GM12878 (cell line): ENCODE results near the gene ST6GALNAC3. TPM values are rescaled to one million over a fixed set of nuclear protein-coding genes. Genes with fewer than 3 reads are reported as not detected.

ENCODE experiments used
- ATAC-seq: fragments of 200-7000 bp; cut with Tn5 transposase; 3 replicates; pipeline ENCODE4 v1.9.1; 2020; ENCODE audit warnings: mild to moderate bottlenecking, moderate library complexity
- BruUV-seq: library from RNA; stranded (reverse); fragments of 400-500 nt; replicated peaks from 2 replicates; lab custom pipeline; 2021; lab: Mats Ljungman, UMichigan
- CTCF ChIA-PET: fragments of 300-600 bp; sonication (Branson Sonifier 250); formaldehyde crosslinking; extraction: SDS; loops from one replicate; lab custom pipeline; 2021; ENCODE audit warnings: inconsistent platforms; lab: Yijun Ruan, JAX
- POLR2A ChIA-PET: fragments of 350-600 bp; formaldehyde crosslinking; extraction: SDS; loops from one replicate; lab custom pipeline; 2021; ENCODE audit warnings: inconsistent platforms; lab: Charles Lee
- RAD21 ChIA-PET: fragments of 300-600 bp; sonication (Branson Sonifier 250); formaldehyde crosslinking; loops from one replicate; lab custom pipeline; 2023; ENCODE audit warnings: antibody characterized with exemption; ENCODE audit not compliant: unreplicated experiment; lab: Charles Lee
- SMC1A ChIA-PET: fragments of 300-600 bp; sonication (Branson Sonifier 250); formaldehyde crosslinking; loops from one replicate; lab custom pipeline; 2023; ENCODE audit not compliant: unreplicated experiment, uncharacterized antibody; lab: Charles Lee
- DNase-seq: peaks from one replicate; pipeline ENCODE4 v3.0.0-alpha.2; 2011; ENCODE audit warnings: low read depth, low spot score
- FAIRE-seq: peaks from 3 replicates; lab custom pipeline; 2011; peaks lifted over from hg19 to GRCh38; lab: Jason Lieb, UNC
- H2AFZ ChIP-seq: 2 replicates; pipeline ENCODE4 v1.6.0; 2011; ENCODE audit warnings: low read depth, low read length, control low read depth; ENCODE audit not compliant: control insufficient read depth
- H3K27ac ChIP-seq: 2 replicates; pipeline ENCODE4 v1.5.1; 2011; ENCODE audit warnings: control low read depth; ENCODE audit not compliant: control insufficient read depth, insufficient read depth
- H3K27me3 ChIP-seq, 2 experiments: replicated peaks in 1 of 2; 2 replicates each; pipeline versions ENCODE4 v1.6.0 to v1.6.1; 2011; ENCODE audit warnings: low read length in 1 of 2; ENCODE audit not compliant: control insufficient read depth in 2 of 2, insufficient read depth in 2 of 2
- H3K36me3 ChIP-seq, 2 experiments: 2 replicates each; pipeline ENCODE4 v1.5.1; 2011; ENCODE audit warnings: low read length in 1 of 2; ENCODE audit not compliant: control insufficient read depth in 2 of 2, insufficient read depth in 2 of 2
- H3K4me1 ChIP-seq: 2 replicates; pipeline ENCODE4 v1.6.1; 2011; ENCODE audit warnings: mild to moderate bottlenecking, low read length, moderate library complexity, mixed read lengths; ENCODE audit not compliant: control insufficient read depth, insufficient read depth
- H3K4me2 ChIP-seq: 2 replicates; pipeline ENCODE4 v1.6.0; 2011; ENCODE audit warnings: control low read depth; ENCODE audit not compliant: control insufficient read depth, insufficient read depth
- H3K4me3 ChIP-seq: fragments of 200-600 bp; sonication (generic); 2 replicates; pipeline ENCODE4 v1.5.1; 2016
- H3K79me2 ChIP-seq: 2 replicates; pipeline ENCODE4 v1.6.0; 2011; ENCODE audit warnings: low read length; ENCODE audit not compliant: control insufficient read depth, insufficient read depth
- H3K9ac ChIP-seq: 2 replicates; pipeline ENCODE4 v1.8.0; 2011; ENCODE audit warnings: low read length, control low read depth, mixed read lengths; ENCODE audit not compliant: control insufficient read depth, insufficient read depth
- H3K9me3 ChIP-seq: replicated peaks from 3 replicates; pipeline ENCODE4 v1.5.1; 2011; ENCODE audit warnings: mild to moderate bottlenecking, low read length; ENCODE audit not compliant: control insufficient read depth, insufficient read depth
- H4K20me1 ChIP-seq: 2 replicates; pipeline ENCODE4 v1.6.0; 2011; ENCODE audit not compliant: control insufficient read depth, insufficient read depth
- FOXK2 ChIP-seq: fragments of 450-650 bp; IDR thresholded peaks from 2 replicates; pipeline ENCODE4 v1.6.1; 2017; ENCODE audit warnings: mild to moderate bottlenecking, moderate library complexity
- FOXM1 ChIP-seq: IDR thresholded peaks from 2 replicates; pipeline ENCODE4 v1.6.1; 2012; ENCODE audit warnings: low read depth, mild to moderate bottlenecking, inconsistent platforms, low read length, moderate library complexity
- HDAC2 ChIP-seq: fragments of 200-600 bp; sonication (generic); IDR thresholded peaks from 2 replicates; pipeline ENCODE4 v1.6.1; 2017
- HDAC6 ChIP-seq: fragments of 200-600 bp; sonication (generic); IDR thresholded peaks from one replicate; pipeline ENCODE4 v1.8.0; 2017; ENCODE audit warnings: antibody characterized with exemption; ENCODE audit not compliant: unreplicated experiment
- NBN ChIP-seq: fragments of 450-650 bp; IDR thresholded peaks from 2 replicates; pipeline ENCODE4 v1.6.1; 2016
- NFIC ChIP-seq: IDR thresholded peaks from 2 replicates; pipeline ENCODE4 v1.6.1; 2012; ENCODE audit warnings: low read depth, mild to moderate bottlenecking, inconsistent platforms, low read length, moderate library complexity
- RAD21 ChIP-seq: IDR thresholded peaks from 2 replicates; pipeline ENCODE4 v1.6.1; 2011; ENCODE audit warnings: mild to moderate bottlenecking, low read depth, low read length, moderate library complexity; ENCODE audit not compliant: insufficient read depth
- RBBP5 ChIP-seq: fragments of 200-600 bp; sonication (generic); conservative IDR thresholded peaks from 2 replicates; pipeline ENCODE4 v1.6.1; 2016
- SREBF2 ChIP-seq: IDR thresholded peaks from 2 replicates; pipeline ENCODE4 v1.6.1; 2012; ENCODE audit warnings: mild to moderate bottlenecking, low read length
- YY1 ChIP-seq: IDR thresholded peaks from 2 replicates; pipeline ENCODE4 v1.6.1; 2011; ENCODE audit warnings: low read depth, mild to moderate bottlenecking, low read length
- ZNF217 ChIP-seq: fragments of 450-650 bp; IDR thresholded peaks from 2 replicates; pipeline ENCODE4 v1.6.1; 2017; ENCODE audit warnings: antibody characterized with exemption, mild to moderate bottlenecking
- WGBS: methylation state at CpG from one replicate; pipeline ENCODE4 v1.1.6; 2016; ENCODE audit warnings: low lambda C conversion rate; ENCODE audit not compliant: insufficient replicate concordance, insufficient coverage; ENCODE audit errors: missing lambda C conversion rate; 5-methylcytosine and 5-hydroxymethylcytosine counted together
- in situ Hi-C: fragments of 300-500 bp; cut with MboI; formaldehyde crosslinking; loops from 9 replicates; pipeline ENCODE4 v1.14.3; 2018; ENCODE audit warnings: mixed read lengths
- intact Hi-C: fragments of 100-400 bp; cut with micrococcal nuclease; formaldehyde crosslinking; loops from one replicate; pipeline ENCODE4 v1.14.2; 2022; ENCODE audit not compliant: unreplicated experiment
- polyA plus RNA-seq, 11 experiments: library from polyadenylated mRNA; depleted of rRNA in 4 of 11; unstranded in 6 of 11; stranded (reverse) in 5 of 11; fragments of >200 nt; fragmentation: Nextera tagmentation in 4 of 11; fragmentation: Illumina TruSeq in 1 of 11; extraction: Ambion mirVana in 4 of 11; extraction: Trizol in 1 of 11; gene quantifications; 1 replicate in 1 of 11; 2 replicates in 10 of 11; pipeline versions ENCODE4 v1.2.1 to v1.2.3, GENCODE V29; 2011 to 2016; ENCODE audit warnings: inconsistent platforms in 2 of 11, missing spikeins in 2 of 11, low read depth in 1 of 11
- total RNA-seq, 4 experiments: library from RNA; depleted of rRNA in 3 of 4; stranded (reverse); fragments of >200 nt in 3 of 4; fragmentation: Illumina TruSeq in 1 of 4; extraction: Trizol in 1 of 4; gene quantifications; 2 replicates each; pipeline versions ENCODE4 v1.2.1 to v1.2.3, GENCODE V29; 2013 to 2021

Gene ST6GALNAC3
- total and polyA plus RNA-seq, 10 of the 15 experiments (the other 5 are each of a cell fraction or from before 2014, with no cell fraction given) = 0.04 to 0.68 (median 0.18) TPM; not detected in 3

DNA sequence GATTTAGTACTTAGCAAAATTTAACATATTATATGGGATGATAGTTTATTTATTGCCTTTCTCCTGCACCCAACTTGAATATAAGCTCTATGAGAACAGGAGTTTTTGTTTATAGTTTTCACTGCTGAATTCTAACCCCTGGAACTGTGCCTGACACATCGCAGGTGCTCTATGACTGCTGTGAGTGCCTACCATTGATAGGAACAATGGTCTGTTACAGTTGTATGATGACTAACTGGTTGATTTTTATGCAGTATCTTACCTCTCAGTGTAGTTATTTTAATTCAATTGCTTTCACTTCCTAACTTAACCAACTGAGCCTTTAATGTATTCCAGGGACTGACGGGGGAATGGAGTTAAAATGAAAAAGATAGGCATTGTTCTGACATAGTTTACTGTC lies 336.0 kb downstream of the ST6GALNAC3 start (continued):
- TF ChIP-seq NFIC = no peak

- H3K36me3 ChIP-seq = no peaks in the 10 kb centered on the region
- intact Hi-C loops (no loop called here), in situ Hi-C loops (no loop called here)
- BruUV-seq = no TSS peak
- H2AFZ ChIP-seq = no peak overlapping the region
- H3K9ac ChIP-seq = no peak overlapping the region
- FAIRE-seq (no peak), ATAC-seq (no peak), DNase-seq (no peak)
- no peaks in the 10 kb centered on the region for H3K4me1 ChIP-seq
- ChIA-PET CTCF (no interaction called here), POLR2A (no interaction called here), RAD21 (no interaction called here), SMC1A (no interaction called here)
- no peaks in the 10 kb centered on the region for H3K27me3 ChIP-seq
- no peak overlapping the region for H3K27ac ChIP-seq
- WGBS = 77% methylated on average over 3 of the region's 3 CpGs
- no peaks in the 10 kb centered on the region for H3K9me3 ChIP-seq
- H3K4me2 ChIP-seq = no peak overlapping the region
- no peak overlapping the region for H3K4me3 ChIP-seq
- H3K79me2 ChIP-seq = no peaks in the 10 kb centered on the region
- TF ChIP-seq YY1 (no peak), RBBP5 (no peak), NBN (no peak), SREBF2 (no peak), HDAC2 (no peak), ZNF217 (no peak), HDAC6 (no peak), RAD21 (no peak), FOXK2 (no peak), FOXM1 (no peak)
- no peaks in the 10 kb centered on the region for H4K20me1 ChIP-seq
These were observed 344.0 kb downstream of the ST6GALNAC3 start for GRCh38 chr1:76418531-76418930.
